GM10266 (cell line): ENCODE measurements around the gene BCL6B.

Source experiments
- DNase-seq: peaks from one replicate; pipeline ENCODE4 v3.0.0; 2012; ENCODE audit errors: extremely low spot score
- CTCF ChIP-seq: IDR thresholded peaks from 2 replicates; pipeline ENCODE4 v1.5.1; 2012; ENCODE audit warnings: mild to moderate bottlenecking, low read depth; ENCODE audit not compliant: control insufficient read depth, insufficient read depth; ENCODE audit errors: missing control alignments

The BCL6B gene

GRCh38 chr17:7072406-7072805, 49.6 kb downstream of the BCL6B start:
- TF ChIP-seq CTCF: no peak
- DNase-seq: no peak

GRCh38 chr17:7074931-7075330, 52.1 kb downstream of the BCL6B start:
- DNase-seq: no peak
- no peak for TF ChIP-seq CTCF

GRCh38 chr17:7077911-7078546, 55.2 kb downstream of the BCL6B start:
- no peak for DNase-seq
- no peak for TF ChIP-seq CTCF

GRCh38 chr17:7078711-7079110, 55.9 kb downstream of the BCL6B start:
- DNase-seq: no peak
- no peak for TF ChIP-seq CTCF
